OCI-LY7 (cell line): ENCODE measurements around the gene EXOSC1. TPM values are rescaled to one million over a fixed set of nuclear protein-coding genes. Genes with fewer than 3 reads are reported as not detected.

Source experiments
- BruUV-seq: library from RNA; stranded (reverse); fragments of 400-500 nt; replicated peaks from 2 replicates; lab custom pipeline; 2021; lab: Mats Ljungman, UMichigan
- CTCF ChIA-PET: fragments of 300-600 bp; sonication (Branson Sonifier 250); formaldehyde crosslinking; loops from one replicate; lab custom pipeline; 2022; ENCODE audit warnings: antibody characterized with exemption; ENCODE audit not compliant: unreplicated experiment; lab: Charles Lee
- POLR2A ChIA-PET: fragments of 300-600 bp; sonication (Branson Sonifier 250); formaldehyde crosslinking; loops from one replicate; lab custom pipeline; 2022; ENCODE audit warnings: antibody characterized with exemption; lab: Charles Lee
- DNase-seq: peaks from one replicate; pipeline ENCODE4 v3.0.0-alpha.2; 2015; ENCODE audit warnings: low spot score
- H2AFZ ChIP-seq: fragments of 200-600 bp; sonication (generic), shearing (Covaris generic); 2 replicates; pipeline ENCODE4 v1.6.1; 2014; ENCODE audit warnings: mild to moderate bottlenecking, antibody characterized with exemption, low read length, moderate library complexity
- H3K27ac ChIP-seq: fragments of 200-600 bp; sonication (generic); 2 replicates; pipeline ENCODE4 v1.5.1; 2014; ENCODE audit warnings: mixed run types, low read depth, mild to moderate bottlenecking, moderate library complexity, low read length, inconsistent platforms; ENCODE audit not compliant: poor library complexity, severe bottlenecking
- H3K36me3 ChIP-seq: fragments of 200-600 bp; sonication (generic); 2 replicates; pipeline ENCODE4 v1.6.1; 2014; ENCODE audit warnings: mild to moderate bottlenecking, antibody characterized with exemption, low read length, moderate library complexity, mixed read lengths; ENCODE audit not compliant: insufficient read depth
- H3K4me1 ChIP-seq: fragments of 200-600 bp; sonication (generic); 2 replicates; pipeline ENCODE4 v1.5.1; 2014; ENCODE audit warnings: mild to moderate bottlenecking, low read length; ENCODE audit not compliant: insufficient read depth, poor library complexity, severe bottlenecking
- H3K4me2 ChIP-seq: fragments of 200-600 bp; sonication (generic); 2 replicates; pipeline ENCODE4 v1.6.1; 2014; ENCODE audit warnings: mild to moderate bottlenecking, low read length
- H3K4me3 ChIP-seq: fragments of 200-600 bp; sonication (generic); 2 replicates; pipeline ENCODE4 v1.5.1; 2014; ENCODE audit warnings: mild to moderate bottlenecking, low read depth, low read length; ENCODE audit not compliant: poor library complexity, severe bottlenecking
- H3K79me2 ChIP-seq: fragments of 200-600 bp; sonication (generic); 2 replicates; pipeline ENCODE4 v1.6.1; 2016; ENCODE audit warnings: low read depth, mild to moderate bottlenecking, low read length, moderate library complexity, mixed read lengths; ENCODE audit not compliant: insufficient read depth
- H3K9me2 ChIP-seq: fragments of 200-600 bp; sonication (generic); 2 replicates; pipeline ENCODE4 v1.6.1; 2016; ENCODE audit warnings: mild to moderate bottlenecking, low read length, mixed read lengths; ENCODE audit not compliant: insufficient read depth
- H3K9me3 ChIP-seq: fragments of 200-600 bp; sonication (generic); 2 replicates; pipeline ENCODE4 v1.6.1; 2014; ENCODE audit warnings: mild to moderate bottlenecking, mixed run types, low read length, mixed read lengths
- H4K20me1 ChIP-seq: fragments of 200-600 bp; sonication (generic); 2 replicates; pipeline ENCODE4 v1.6.1; 2014; ENCODE audit warnings: mild to moderate bottlenecking, antibody characterized with exemption, low read length, moderate library complexity, mixed read lengths; ENCODE audit not compliant: insufficient read depth
- CTCF ChIP-seq: fragments of 200-600 bp; sonication (generic); conservative IDR thresholded peaks from 2 replicates; pipeline ENCODE4 v1.5.1; 2014; ENCODE audit warnings: mild to moderate bottlenecking, antibody characterized with exemption, low read length, moderate library complexity, mixed read lengths
- EZH2phosphoT487 ChIP-seq: fragments of 200-600 bp; sonication (generic); IDR thresholded peaks from 2 replicates; pipeline ENCODE4 v1.6.1; 2018; ENCODE audit warnings: low read depth, borderline replicate concordance, mild to moderate bottlenecking, mixed run types, antibody characterized with exemption, low read length, moderate library complexity, mixed read lengths
- intact Hi-C: fragments of 100-400 bp; cut with micrococcal nuclease; formaldehyde crosslinking; loops from one replicate; pipeline ENCODE4 v1.10.0; 2022; ENCODE audit not compliant: unreplicated experiment
- total RNA-seq, 2 experiments: library from RNA; depleted of rRNA in 1 of 2; stranded (reverse); fragments of >200 nt in 1 of 2; shearing (Covaris generic) in 1 of 2; gene quantifications; 2 replicates each; pipeline ENCODE4 v1.2.3, GENCODE V29; 2014 to 2022

EXOSC1 gene
- total RNA-seq, 2 experiments from 2014 or later, result 56.2 to 59.6 TPM

GRCh38 chr10:97444212-97444611 is 1.6 kb downstream of the EXOSC1 start:
- Histone ChIP-seq H3K36me3 (peaks cover 41% of the 10 kb centered on the region), H3K4me1 (peaks cover 28% of the 10 kb centered on the region), H3K4me3 (peak overlapping the region; percentile 89), H3K27ac (no peak overlapping the region), H2AFZ (no peak overlapping the region), H3K4me2 (peak overlapping the region; percentile 70), H4K20me1 (peaks cover 7% of the 10 kb centered on the region; the same call in 1 of the 2 replicates), H3K9me3 (no peaks in the 10 kb centered on the region), H3K79me2 (peaks cover 32% of the 10 kb centered on the region; the same call in 1 of the 2 replicates), H3K9me2 (no peaks in the 10 kb centered on the region)
- ChIA-PET CTCF (no interaction called here), POLR2A (no interaction called here)
- DNase-seq, result no peak
- no TSS peak for BruUV-seq
- TF ChIP-seq EZH2phosphoT487 (no peak), CTCF (no peak)
- intact Hi-C loops, result loop anchor here (2.0 kb wide), 1 partner anchor 15 kb away; no protein-coding TSS in a partner anchor

- H3K79me2 ChIP-seq, result peaks cover 30% of the 10 kb centered on the region; the same call in 1 of the 2 replicates
- CTCF ChIA-PET, result no interaction called here
- H3K4me2 ChIP-seq, result no peak overlapping the region
- H3K9me2 ChIP-seq, result no peaks in the 10 kb centered on the region
- no peak for DNase-seq
- H3K4me1 ChIP-seq, result peaks cover 20% of the 10 kb centered on the region
- H3K36me3 ChIP-seq, result peaks cover 60% of the 10 kb centered on the region
- no peak overlapping the region for H3K4me3 ChIP-seq
- H2AFZ ChIP-seq, result no peak overlapping the region
- H4K20me1 ChIP-seq, result peaks cover 7% of the 10 kb centered on the region; the same call in 1 of the 2 replicates
- TF ChIP-seq EZH2phosphoT487, result no peak
- no peak for TF ChIP-seq CTCF
- intact Hi-C loops, result no loop called here
- no peaks in the 10 kb centered on the region for H3K9me3 ChIP-seq
- no peak overlapping the region for H3K27ac ChIP-seq
- BruUV-seq, result no TSS peak
- POLR2A ChIA-PET, result interaction anchor here (1.1 kb wide), 1 partner anchor 235 kb away, joined by 3 read pairs; no protein-coding TSS in a partner anchor
Measured at GRCh38 chr10:97442277-97442676, 3.5 kb downstream of the EXOSC1 start.

- POLR2A ChIA-PET, result no interaction called here
- Histone ChIP-seq H3K9me3 (no peaks in the 10 kb centered on the region), H3K4me2 (no peak overlapping the region), H3K4me1 (peaks cover 5% of the 10 kb centered on the region), H3K4me3 (no peak overlapping the region), H4K20me1 (no peaks in the 10 kb centered on the region), H3K9me2 (no peaks in the 10 kb centered on the region), H3K79me2 (peaks cover 10% of the 10 kb centered on the region; the same call in 1 of the 2 replicates), H3K36me3 (peaks cover 87% of the 10 kb centered on the region), H2AFZ (no peak overlapping the region), H3K27ac (no peak overlapping the region)
- TF ChIP-seq EZH2phosphoT487 (no peak), CTCF (no peak)
- CTCF ChIA-PET, result no interaction called here
- DNase-seq, result no peak
- intact Hi-C loops, result no loop called here
- no TSS peak for BruUV-seq
Measured at GRCh38 chr10:97435211-97435610, 10.6 kb downstream of the EXOSC1 start.
